ENCODE measurements around the gene SCARF2.

DNA sequence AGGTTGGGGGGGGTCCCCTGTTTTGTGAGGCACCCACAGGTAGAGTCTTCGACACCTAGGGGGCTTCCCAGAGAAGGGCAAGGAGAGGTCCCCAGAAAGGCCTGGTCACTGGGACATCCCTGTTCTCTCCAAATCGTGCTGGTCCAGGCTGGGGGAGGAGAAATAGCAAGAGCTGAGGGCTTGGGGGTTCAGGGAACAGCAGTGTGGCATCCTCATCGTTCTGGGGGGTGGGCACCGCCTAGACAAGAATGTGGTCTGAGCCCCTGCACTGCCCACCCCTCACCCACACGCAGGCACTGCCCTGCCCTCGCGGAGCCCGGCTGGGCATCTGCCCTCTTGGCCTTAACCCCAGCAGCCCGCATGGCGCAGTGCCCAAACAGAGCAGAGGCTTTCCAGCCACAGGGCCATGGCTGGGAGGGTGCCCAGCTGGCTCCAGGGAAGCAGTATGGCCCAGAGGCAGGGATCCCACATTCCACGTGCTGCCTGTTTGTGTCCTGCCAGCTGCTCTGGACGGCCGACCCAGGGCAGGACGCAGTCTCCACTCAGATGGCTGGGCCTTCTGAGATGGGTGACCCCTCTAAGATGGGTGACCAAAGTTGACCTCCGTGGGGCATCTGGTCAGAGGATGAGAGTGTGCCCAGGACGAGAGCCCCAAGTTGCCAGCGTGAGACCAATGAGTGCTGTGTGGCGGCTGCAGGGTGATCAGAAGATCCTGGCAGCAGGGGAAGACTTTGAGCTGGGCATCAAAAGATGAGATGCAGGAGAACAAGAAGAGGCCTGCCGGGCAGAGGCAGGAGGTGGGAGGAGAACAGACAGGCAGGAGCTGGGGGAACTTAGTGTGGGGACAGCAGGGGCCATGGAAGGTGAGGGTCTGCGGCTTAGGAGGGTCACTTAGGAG lies 14.4 kb downstream of the SCARF2 start:
- TF ChIP-seq, protein P1, sequence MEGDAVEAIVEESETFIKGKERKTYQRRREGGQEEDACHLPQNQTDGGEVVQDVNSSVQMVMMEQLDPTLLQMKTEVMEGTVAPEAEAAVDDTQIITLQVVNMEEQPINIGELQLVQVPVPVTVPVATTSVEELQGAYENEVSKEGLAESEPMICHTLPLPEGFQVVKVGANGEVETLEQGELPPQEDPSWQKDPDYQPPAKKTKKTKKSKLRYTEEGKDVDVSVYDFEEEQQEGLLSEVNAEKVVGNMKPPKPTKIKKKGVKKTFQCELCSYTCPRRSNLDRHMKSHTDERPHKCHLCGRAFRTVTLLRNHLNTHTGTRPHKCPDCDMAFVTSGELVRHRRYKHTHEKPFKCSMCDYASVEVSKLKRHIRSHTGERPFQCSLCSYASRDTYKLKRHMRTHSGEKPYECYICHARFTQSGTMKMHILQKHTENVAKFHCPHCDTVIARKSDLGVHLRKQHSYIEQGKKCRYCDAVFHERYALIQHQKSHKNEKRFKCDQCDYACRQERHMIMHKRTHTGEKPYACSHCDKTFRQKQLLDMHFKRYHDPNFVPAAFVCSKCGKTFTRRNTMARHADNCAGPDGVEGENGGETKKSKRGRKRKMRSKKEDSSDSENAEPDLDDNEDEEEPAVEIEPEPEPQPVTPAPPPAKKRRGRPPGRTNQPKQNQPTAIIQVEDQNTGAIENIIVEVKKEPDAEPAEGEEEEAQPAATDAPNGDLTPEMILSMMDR (IDR thresholded peaks at IDR 0.05): no peak
- no peak for TF ChIP-seq NFYB (CRISPR knock-in tag; conservative IDR thresholded peaks at IDR 0.05; ENCODE audit: low read depth)
- TF ChIP-seq, protein P2, sequence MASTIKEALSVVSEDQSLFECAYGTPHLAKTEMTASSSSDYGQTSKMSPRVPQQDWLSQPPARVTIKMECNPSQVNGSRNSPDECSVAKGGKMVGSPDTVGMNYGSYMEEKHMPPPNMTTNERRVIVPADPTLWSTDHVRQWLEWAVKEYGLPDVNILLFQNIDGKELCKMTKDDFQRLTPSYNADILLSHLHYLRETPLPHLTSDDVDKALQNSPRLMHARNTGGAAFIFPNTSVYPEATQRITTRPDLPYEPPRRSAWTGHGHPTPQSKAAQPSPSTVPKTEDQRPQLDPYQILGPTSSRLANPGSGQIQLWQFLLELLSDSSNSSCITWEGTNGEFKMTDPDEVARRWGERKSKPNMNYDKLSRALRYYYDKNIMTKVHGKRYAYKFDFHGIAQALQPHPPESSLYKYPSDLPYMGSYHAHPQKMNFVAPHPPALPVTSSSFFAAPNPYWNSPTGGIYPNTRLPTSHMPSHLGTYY (CRISPR knock-in tag; IDR thresholded peaks at IDR 0.05): no peak
- no peak for TF ChIP-seq TEAD4 (CRISPR knock-in tag; IDR thresholded peaks at IDR 0.05)
- TF ChIP-seq, protein P3, sequence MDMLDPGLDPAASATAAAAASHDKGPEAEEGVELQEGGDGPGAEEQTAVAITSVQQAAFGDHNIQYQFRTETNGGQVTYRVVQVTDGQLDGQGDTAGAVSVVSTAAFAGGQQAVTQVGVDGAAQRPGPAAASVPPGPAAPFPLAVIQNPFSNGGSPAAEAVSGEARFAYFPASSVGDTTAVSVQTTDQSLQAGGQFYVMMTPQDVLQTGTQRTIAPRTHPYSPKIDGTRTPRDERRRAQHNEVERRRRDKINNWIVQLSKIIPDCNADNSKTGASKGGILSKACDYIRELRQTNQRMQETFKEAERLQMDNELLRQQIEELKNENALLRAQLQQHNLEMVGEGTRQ (CRISPR knock-in tag; IDR thresholded peaks at IDR 0.05): no peak
- TF ChIP-seq, protein P4, sequence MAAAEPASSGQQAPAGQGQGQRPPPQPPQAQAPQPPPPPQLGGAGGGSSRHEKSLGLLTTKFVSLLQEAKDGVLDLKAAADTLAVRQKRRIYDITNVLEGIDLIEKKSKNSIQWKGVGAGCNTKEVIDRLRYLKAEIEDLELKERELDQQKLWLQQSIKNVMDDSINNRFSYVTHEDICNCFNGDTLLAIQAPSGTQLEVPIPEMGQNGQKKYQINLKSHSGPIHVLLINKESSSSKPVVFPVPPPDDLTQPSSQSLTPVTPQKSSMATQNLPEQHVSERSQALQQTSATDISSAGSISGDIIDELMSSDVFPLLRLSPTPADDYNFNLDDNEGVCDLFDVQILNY (CRISPR knock-in tag; IDR thresholded peaks at IDR 0.05): no peak

All from WTC11 (cell line).